ENCODE data around the gene FAM78B.

Gene FAM78B

DNA sequence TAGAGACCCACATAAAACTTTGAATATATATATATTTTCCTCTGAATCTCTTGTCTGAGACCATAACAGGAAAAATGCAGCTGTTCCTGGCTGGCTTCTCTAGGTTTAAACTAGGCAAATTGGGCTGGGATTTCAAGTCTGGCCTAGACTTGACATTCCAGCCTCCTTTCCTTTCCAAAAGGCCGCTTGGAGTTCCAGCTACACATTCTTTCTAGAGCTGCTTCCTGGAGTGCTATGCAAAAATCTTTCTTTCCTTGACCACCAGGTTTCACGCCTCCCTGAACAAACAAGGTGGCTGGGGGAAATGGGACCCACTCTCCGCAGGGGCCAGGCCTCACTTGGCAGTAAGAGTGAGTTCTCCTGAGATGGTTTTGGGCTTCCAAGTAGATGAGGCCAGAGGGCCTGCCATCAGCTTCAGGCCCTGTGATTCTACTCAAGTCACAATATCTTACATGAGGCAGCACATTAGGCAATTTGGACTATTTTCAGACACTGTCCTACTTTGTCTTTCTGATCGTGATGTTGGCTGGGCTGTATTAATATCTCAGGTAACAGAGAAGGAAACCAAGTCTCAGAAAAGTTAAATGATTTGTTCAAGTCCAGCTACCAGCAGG lies 102.4 kb downstream of the FAM78B start:
- no peak for DNase-seq (ENCODE audit: low read depth)

DNA sequence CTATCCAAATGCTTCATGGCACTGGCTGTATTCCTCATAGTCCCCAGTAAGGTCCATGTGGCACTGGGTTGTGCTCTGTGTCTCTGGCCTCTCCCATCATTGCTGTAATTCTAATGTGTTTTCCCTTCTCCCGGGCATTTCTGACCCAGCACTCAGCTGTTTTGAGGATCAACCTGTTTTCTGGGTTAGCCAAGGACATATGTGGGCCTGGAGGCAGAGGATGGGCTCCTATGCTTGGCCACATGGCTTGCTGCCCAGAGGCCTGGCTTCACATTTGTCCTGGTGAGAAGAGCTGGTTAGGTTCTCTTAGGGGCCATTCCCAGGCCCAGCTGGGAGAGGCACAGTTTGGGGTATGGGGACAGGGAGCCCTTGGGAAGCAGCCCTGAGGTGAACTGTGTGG lies 103.1 kb downstream of the FAM78B start:
- DNase-seq (ENCODE audit: low read depth): no peak

GRCh38 chr1:166062421-166063070 lies 104.3 kb downstream of the FAM78B start:
- DNase-seq (ENCODE audit: low read depth): no peak

- DNase-seq (ENCODE audit: low read depth): no peak
Observed at GRCh38 chr1:166057650-166058049, 109.2 kb downstream of the FAM78B start.

DNA sequence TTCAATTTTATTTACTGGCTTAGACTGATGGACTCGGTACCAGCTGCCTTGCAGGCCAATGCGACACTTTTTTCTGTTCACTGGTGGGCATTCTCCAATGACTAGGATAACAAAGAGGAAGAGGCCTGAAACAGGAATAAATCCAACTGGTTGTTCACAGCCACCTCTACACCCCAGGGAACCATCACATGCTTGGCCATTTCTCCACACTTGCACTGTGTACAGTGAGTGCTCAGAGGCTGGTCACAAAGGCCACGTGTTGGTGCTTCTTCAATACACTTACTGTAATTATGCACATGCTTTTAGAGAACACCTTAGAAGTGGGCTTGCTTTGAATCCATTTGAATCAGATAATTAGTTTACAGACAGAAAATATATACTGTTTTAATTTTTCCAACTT lies 113.4 kb downstream of the FAM78B start:
- DNase-seq (ENCODE audit: low read depth): no peak

GRCh38 chr1:166040202-166040997 lies 126.4 kb downstream of the FAM78B start:
- DNase-seq (ENCODE audit: low read depth): no peak

DNA sequence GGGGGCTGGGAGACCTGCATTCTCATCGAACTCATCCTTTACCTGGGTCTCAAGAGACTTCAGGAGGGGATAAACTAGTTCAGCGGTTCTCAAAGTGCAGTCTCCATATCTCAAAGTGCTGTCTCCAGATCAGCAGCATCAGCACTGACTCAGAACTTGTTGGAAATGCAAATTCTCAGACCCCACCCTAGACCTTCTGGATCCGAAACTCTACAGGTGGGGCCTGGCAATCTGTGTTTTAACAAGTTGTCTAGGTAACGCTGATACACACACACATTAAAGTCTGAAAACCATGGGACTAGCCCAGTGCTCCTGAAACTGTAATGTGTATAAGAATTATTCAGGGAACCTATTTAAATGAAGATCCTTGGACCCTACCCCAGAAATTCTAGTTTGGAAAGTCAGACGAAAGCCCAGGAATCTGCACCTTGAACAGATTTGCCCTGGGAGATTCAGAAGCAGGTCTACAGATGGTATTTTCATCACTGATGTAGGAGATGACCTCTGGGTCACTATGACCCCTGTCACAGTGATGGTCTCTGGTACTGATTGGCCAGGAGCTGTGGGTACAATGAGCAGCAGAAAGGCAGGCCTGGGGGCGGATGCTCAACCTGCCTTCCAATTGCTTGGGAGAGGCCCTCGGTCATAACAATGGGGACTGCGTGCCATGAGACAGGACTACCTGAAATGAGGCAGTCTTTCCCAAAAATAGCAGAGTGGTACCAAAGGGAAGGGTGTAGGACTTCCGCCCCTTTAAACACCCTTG lies 127.2 kb downstream of the FAM78B start:
- no peak for DNase-seq (ENCODE audit: low read depth)

DNA sequence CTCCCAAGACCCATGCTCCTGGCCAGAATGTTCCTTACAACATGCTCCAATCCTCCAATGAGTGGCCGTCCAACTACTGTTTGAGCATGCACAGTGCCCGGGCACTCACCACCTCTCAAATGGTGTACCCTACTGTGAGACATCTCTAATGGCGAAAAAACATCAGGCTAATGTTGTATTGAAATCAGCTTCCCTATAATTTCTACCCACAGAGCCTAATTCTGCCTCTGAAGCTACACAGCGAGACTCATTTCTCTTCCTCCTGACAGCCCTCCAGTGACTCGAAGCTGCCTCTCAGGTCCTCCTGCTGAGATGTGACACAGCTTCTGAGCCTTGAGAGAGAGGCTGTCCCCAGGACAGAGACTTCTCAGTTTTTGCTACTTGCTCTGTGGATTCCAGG lies 130.7 kb downstream of the FAM78B start:
- no peak for DNase-seq (ENCODE audit: low read depth)

DNA sequence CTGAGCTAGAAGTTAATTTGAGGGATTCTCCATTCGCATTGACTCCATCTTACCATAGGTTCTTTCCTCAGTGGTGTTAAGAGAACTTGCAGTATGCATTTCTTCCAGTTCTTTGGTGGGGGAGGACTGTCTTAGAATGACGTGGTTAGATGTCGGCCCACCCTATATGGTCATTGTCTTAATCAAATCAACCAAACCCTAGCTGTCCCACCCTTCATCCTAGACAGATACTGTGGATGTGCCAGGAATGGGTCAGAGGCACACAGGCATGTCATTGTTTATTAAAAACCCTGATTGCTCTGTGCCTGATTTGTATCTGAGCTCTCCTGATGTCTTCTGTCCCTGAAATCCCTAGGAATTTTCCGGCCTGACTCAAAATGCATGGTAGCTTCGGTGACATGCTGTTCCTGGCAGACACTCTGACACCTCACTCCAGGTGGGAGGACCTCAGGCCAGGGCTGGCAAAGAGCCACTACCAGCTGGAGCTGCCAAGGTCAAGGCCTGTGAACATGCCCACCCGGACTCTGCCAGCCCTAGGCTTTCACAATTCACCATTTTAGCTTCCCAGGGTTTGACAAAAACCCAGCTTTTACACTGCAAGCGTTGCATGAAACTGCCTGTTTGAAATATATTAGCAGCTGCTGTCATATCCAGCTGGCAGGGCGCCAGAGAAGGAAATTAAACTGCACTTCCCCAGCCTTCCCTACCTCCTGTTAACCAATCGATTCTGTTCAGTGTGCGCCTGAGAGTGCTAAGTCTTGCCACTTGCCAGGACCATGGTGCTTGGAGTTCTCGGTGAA lies 134.0 kb downstream of the FAM78B start:
- DNase-seq (ENCODE audit: low read depth): no peak

- no peak for DNase-seq (ENCODE audit: low read depth)
Observed at GRCh38 chr1:166031932-166032571, 134.7 kb downstream of the FAM78B start.

DNA sequence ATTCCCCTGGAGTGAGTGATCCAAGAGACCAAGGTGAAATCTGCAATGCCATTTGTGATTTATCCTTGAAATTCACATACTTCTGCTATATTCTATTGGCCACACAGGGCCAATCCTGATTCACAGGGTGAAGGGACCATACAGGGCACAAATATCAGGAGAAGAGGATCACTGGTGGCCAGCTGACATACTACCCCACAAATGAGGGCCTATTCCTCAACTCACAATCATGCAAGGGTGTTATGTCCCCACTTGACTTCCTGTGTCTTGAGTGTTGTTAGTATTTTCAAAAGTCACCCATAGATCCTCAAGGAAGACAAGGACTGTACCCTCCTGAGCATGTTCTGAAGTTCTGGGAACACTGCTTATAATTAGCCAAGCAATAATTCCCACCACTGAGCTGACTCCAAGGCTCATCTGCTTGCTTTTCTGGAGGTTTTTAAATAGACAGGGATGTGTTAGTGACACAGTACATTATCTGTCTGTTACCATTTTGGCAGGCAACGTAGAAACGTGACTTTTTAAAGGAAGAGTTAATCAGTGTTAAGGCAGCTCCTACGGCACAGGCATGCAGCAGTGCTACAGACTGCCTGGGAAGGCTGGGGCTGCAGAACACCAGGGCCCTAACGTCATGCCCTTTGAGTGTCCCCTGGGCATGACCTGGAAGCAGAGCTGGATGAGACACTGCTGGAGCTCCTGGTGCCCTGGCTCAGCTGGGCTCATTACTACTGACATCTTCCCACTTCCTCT lies 137.4 kb downstream of the FAM78B start:
- DNase-seq (ENCODE audit: low read depth): no peak

- no peak for DNase-seq (ENCODE audit: low read depth)
Observed at GRCh38 chr1:166026555-166026954, 140.2 kb downstream of the FAM78B start.

GRCh38 chr1:166026143-166026542 lies 140.7 kb downstream of the FAM78B start:
- DNase-seq (ENCODE audit: low read depth): no peak

DNA sequence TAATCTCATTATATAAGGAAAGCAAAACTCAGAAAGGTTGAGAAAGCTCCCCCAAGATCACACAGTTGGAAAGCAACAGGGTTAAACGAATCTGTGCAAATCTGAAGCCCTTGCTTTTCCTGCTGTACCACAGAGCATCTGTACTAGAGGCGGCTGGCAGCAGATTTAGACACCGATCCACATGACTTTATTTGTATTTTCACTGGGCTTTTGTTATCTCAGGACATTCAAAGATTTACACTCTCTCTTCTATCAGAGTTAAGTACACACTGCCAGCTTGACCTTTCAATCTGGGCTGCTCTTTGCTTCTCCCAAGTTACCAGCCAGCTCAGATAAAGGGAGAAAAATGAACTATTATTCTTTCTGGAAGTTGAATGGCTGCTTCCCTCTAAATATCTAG lies 146.6 kb downstream of the FAM78B start:
- no peak for DNase-seq (ENCODE audit: low read depth)

Measured in stimulated activated CD8-positive, alpha-beta memory T cell treated with anti-CD3 and anti-CD28 coated beads, Interleukin-15, amount 100 ng/mL, for 24 hours (primary cell).